GM08714 (cell line): ENCODE measurements around the gene ARFRP1.
A peak's percentile ranks its signal among the peaks of the same experiment; 100 is the strongest.
"Not testable (repeated sequence)": the region's sequence is repeated elsewhere in the genome, so short reads cannot be mapped to it uniquely, and the experiment has no call there.

ENCODE experiments used
- H3K4me3 ChIP-seq: fragments of 200-500 bp; sonication (Bioruptor generic); 2 replicates; pipeline ENCODE4 v1.5.1; 2014; ENCODE audit warnings: mild to moderate bottlenecking, low read length, inconsistent platforms
- ZNF274 ChIP-seq: IDR thresholded peaks from 2 replicates; pipeline ENCODE4 v1.6.1; 2012; ENCODE audit warnings: mild to moderate bottlenecking, low read depth, low read length

The ARFRP1 gene

DNA sequence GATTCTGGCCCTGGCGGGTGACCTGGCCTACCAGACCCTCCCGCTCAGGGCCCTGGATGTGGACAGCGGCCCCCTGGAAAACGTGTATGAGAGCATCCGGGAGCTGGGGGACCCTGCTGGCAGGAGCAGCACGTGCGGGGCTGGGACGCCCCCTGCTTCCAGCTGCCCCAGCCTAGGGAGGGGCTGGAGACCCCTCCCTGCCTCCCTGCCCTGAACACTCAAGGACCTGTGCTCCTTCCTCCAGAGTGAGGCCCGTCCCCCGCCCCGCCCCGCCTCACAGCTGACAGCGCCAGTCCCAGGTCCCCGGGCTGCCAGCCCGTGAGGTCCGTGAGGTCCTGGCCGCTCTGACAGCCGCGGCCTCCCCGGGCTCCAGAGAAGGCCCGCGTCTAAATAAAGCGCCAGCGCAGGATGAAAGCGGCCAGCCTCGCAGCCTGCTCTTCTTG, 30.9 kb upstream of the ARFRP1 start:
- H3K4me3 ChIP-seq, result peak overlapping the region; percentile 49; the same call in 1 of the 2 replicates
- no peak for TF ChIP-seq ZNF274

DNA sequence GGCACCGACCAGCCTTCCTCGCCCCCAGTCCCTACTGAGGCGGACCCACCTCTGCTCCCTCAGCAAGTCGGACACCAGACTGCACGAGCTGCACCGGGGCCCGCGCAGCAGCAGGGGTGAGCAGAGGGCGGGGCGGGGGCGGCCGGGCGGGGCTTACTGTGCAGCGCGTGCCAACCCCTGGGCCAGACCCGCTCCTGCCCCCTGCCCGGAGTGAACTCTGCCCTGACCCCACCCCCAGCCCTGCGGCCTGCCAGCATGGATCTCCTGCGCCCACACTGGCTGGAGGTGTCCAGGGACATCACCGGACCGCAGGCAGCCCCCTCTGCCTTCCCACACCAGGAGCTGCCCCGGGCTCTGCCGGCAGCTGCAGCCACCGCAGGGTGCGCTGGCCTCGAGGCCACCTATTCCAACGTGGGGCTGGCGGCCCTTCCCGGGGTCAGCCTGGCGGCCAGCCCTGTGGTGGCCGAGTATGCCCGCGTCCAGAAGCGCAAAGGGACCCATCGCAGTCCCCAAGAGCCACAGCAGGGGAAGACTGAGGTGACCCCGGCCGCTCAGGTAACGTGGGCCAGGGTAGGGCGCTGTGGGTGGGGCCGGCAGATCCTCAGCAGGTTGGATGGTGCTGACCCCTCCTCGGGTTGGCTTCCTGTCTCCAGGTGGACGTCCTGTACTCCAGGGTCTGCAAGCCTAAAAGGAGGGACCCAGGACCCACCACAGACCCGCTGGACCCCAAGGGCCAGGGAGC, 30.3 kb upstream of the ARFRP1 start:
- TF ChIP-seq ZNF274, result no peak
- H3K4me3 ChIP-seq, result peak overlapping the region; percentile 55; the same call in 1 of the 2 replicates

DNA sequence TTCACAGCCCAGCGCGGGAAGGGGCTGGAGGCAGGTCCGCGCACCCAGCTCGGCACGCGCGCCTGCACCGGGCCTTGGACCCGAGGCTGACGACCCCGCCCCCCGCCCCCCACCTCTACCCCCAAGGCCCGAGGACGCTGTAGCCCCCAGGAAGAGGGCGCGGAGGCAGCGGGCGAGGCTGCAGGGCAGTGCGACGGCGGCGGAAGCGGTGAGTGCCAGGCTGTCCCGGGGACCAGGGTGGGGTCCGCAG, 29.8 kb upstream of the ARFRP1 start:
- no peak for TF ChIP-seq ZNF274
- H3K4me3 ChIP-seq, result peak overlapping the region; percentile 55; the same call in 1 of the 2 replicates

DNA sequence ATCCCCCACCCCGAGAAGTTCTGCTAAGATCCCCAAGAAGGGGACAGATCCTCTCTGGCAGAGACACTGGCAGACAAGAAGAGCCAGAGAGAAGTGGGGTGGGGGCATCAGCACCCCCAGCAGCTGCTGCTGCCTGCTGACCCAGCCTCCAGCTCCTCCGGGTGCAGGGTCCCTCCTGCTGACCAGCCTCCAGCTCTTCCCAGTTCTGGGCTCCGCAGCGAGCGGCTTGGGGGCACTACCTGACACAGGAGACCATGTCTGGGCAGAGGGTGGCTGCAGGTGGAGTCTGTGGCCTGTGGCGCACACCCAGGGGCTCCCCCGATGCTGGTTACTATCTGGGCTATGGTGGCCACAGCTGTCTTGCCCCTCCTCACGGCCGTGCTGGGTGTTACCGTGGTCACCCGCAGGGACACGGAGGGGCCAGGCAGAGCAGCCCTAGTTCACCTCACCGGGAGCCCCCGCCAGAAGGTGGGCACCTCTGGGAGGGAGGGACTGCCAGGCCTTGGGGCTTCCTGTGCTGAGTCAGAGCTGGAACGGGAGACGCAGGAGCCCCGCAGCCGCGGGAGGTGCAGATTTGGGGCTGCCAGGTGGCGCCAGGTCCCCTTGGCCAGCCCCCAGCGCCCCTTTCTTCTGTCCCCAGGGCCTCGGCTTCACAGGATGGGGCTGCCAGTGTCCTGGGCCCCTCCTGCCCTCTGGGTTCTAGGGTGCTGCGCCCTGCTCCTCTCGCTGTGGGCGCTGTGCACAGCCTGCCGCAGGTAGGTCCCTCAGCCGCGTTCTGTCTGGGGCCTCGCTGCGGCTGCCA, 29.3 kb upstream of the ARFRP1 start:
- peak overlapping the region; percentile 55; the same call in 1 of the 2 replicates for H3K4me3 ChIP-seq
- no peak for TF ChIP-seq ZNF274

DNA sequence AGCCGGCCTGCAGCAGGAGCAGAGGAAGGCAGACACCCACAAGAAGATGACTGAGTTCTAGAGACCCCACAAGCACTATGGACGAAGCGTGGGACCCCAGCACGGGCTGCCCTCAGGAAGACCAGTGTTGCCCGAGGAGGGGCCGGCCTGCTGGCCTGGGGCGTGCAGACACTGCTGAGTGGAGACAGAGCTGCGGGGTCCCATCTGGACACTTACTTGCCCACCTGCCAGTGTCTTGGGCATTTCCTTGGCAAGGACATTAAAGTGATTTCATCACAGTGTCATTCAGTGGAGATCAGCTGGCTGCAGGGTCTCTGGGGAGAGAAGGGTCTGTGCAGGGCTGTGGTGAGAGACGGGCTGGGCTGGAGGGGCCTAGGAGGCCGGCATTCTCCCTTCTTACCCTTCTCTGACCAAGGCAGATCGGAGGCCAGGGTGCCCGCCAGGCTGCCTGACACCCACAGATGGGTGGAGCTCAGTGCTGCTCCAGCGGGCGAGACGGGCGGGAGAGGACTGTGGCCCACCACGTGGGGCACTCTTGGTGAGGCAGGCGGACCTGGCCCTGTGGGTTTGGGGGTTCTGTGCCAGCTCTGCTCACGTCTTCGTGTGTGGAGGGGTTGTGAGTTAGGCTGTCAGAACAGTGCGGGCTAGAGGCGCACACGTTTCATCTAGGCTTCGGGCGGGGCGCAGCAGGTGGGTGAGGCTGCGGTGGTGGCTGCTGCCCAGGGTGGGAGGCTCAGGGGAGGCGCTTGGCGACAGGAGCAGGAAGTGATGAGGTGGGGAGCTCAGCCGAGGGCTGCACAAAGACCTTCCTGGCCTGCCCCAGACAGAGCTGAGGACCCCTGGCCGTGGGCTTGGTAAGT, 28.3 kb upstream of the ARFRP1 start, which contains the start of gene LIME1:
TSS of gene LIME1 (plus strand) at position 806 of the 860 bp plus-strand sequence. CDS start 886 bp downstream, outside the sequence.
- peak within 1 kb of the TSS; percentile 55; the same call in 1 of the 2 replicates for H3K4me3 ChIP-seq
- TF ChIP-seq ZNF274, result no peak

DNA sequence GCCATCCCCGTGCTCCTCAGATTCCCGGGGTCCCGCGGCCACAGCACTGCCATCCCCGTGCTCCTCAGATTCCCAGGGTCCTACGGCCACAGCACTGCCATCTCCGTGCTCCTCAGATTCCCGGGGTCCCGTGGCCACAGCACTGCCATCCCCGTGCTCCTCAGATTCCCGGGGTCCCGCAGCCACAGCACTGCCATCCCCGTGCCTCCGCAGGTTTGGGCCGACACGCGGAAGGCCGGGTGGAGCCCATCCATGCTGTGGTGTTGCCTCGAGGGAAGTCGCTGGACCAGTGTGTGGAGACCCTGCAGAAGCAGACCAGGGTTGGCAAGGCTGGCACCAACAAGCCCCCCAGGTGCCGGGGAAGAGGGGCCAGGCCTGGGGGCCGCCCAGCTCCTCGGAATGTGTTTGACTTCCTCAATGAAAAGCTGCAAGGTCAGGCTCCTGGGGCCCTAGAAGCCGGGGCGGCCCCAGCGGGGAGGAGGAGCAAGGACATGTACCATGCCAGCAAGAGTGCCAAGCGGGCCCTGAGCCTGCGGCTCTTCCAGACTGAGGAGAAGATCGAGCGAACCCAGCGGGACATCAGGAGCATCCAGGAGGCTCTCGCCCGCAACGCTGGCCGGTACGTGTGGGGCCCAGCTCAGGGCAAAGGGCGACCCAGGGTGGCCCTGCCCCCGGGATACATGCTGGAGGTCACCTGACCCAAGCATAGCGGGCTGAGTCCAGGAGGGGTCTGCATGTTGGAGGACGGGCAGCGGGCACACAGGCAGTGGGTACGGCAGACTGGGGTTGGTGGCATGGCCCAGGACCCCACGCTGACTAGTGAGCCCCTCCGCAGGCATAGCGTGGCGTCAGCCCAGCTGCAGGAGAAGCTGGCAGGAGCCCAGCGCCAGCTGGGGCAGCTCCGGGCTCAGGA, 27.4 kb upstream of the ARFRP1 start:
- TF ChIP-seq ZNF274, result no peak
- H3K4me3 ChIP-seq, result no peak overlapping the region

DNA sequence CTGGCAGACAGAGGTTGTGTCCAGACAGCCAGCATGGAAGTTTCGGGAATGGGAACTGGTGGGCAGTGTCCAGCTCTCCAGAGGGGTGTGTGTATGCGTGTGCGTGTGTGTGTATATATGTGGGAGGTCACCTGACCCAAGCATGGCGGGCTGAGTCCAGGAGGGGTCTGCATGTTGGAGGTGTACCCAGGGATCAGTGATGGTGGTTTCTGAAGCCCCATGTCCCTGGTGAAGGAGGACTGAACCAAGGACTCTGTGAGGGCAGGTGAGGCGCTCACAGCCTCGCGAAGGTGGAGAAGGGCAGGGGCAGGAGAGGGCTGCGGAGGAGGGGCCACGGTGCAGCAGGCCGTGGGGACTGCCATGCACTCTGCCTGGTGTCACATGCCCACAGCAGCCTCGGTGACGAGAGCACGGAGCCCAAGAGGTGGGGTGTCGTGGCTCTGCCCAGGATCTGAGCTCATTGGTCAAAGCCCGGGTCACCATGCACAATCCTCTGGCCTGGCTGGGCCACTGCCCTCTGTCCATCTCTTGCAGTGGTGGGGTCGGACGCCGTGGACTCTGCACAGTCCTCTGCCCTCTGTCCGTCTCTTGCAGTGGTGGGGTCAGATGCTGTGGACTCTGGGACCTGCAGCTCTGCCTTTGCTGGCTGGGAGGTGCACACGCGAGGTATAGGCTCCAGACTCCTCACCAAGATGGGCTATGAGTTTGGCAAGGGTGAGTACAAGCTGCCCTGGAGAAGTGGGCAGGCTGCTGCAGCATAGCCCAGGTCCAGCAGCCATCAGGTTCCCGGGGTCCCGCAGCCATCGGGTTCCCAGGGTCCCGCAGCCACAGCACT, 26.6 kb upstream of the ARFRP1 start:
- H3K4me3 ChIP-seq, result no peak overlapping the region
- no peak for TF ChIP-seq ZNF274

DNA sequence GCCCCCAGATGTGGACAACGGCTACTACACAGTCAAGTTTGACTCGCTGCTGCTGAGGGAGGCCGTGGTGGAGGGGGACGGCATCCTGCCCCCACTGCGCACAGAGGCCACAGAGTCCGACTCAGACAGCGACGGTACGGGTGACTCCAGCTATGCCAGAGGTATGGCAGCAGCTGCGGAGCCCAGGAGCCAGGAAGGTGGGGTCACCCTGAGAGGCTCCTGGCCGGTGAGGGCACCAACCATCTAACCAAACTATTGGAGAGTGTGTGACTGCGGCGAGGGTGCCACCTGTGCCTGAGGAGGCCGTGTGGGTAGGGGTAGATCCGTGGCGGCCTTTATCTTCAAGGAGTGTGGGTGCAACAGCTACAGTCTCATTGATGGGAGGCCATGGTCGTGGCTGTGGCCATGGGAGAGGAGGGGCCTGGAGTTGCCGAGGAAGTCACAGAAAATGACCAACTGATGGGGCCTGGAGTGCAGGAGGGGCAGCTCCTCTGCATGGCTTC, 25.9 kb upstream of the ARFRP1 start:
- no peak for TF ChIP-seq ZNF274
- H3K4me3 ChIP-seq, result no peak overlapping the region

DNA sequence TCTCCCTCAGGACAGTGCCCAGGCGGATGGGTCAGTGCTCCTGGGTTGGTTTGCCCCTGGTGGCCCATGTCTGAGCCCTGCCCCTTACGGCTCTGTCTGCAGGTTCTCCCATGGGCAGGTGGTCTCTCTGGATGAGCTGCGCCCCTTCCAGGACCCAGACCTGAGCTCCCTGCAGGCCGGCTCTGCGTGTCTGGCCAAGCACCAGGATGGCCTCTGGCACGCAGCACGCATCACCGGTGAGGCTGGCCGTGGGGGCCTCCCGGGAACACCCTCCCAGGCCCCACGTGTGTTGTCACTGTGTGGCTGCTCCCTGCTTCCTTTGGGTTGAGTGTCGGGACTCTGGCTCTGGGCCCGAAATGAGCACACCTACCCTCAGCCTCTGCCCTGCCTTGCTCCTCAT, 25.3 kb upstream of the ARFRP1 start:
- TF ChIP-seq ZNF274, result no peak
- H3K4me3 ChIP-seq, result no peak overlapping the region

DNA sequence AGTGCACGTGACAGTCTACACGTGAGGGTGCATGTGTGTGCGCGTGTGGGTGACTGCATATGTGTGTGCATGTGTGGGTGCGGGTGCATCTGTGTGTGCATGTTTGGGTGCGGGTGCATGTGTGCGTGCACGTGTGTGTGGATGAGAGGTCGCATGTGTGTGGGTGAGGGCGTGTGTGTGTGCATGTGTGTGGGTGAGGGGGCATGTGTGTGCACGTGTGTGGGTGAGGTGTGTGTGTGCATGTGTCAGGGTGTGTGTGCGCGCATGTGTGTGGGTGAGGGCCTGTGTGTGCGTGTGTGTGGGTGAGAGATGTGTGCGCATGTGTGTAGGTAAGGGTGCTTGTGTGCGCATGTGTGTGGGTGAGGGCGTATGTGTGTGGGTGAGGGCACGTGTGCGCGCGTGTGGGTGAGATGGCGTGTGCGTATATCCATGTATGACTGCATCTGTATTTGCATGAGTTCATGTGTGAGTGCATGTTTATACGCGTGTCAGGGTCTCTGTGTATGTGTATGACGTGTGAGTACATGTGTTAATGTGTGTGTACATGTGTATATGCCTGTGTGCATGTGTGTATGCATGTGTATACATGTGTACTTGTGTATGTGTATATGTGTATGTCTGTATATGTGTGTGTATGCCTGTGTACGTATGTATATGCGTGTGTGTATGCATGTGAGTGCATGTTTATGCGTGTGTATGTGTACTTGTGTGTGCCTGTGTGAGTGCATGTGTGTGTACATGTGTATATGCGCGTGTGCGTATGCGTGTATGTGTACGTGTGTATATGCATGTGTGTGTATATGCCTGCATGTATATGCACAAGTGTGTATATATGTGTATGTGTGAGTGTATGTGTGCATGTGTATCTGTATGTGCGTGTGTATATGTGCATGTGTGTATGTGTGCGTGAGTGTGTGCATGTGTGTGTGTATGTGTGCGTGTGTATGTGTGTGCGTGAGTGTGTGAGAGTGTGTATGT, 24.6 kb upstream of the ARFRP1 start:
- no peak for TF ChIP-seq ZNF274
- H3K4me3 ChIP-seq, result no peak overlapping the region

DNA sequence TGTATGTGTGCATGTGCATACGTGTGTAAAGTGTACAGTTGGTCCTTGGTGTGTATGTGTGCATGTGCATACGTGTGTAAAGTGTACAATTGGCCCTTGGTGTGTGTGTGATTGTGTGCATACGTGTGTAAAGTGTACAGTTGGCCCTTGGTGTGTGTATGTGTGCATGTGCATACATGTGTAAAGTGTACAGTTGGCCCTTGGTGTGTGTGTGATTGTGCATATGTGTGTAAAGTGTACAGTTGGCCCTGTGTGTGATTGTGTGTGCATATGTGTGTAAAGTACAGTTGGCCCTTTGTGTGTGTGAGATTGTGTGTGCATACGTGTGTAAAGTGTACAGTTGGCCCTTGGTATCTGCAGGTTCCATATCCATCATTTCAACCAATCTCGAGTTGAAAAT, 23.6 kb upstream of the ARFRP1 start:
- H3K4me3 ChIP-seq, result no peak overlapping the region; the same call in 1 of the 2 replicates
- TF ChIP-seq ZNF274, result no peak

DNA sequence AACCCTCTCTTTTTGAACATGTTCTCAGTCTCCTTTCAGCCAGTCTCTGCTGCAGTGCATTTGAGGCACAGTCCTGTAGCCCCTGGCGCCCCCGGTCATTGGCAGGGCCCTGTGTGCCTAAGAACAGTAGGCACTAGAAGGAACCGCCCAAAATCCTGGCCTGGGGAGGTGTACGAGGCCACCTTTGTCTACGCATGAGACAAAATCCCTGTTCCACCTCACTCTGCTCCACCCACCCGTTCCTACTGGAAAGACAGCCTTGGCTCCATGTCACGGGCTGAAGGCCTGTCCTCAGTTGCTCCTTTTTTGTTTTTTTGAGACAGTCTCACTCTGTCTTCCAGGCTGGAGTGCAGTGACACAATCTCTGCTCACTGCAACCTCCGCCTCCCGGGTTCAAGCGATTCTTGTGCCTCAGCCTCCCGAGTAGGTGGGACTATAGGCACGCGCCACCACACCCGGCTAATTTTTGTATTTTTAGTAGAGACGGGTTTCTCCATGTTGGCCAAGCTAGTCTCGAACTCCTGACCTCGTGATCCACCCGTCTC, 22.5 kb upstream of the ARFRP1 start:
- not testable (repeated sequence) for H3K4me3 ChIP-seq

DNA sequence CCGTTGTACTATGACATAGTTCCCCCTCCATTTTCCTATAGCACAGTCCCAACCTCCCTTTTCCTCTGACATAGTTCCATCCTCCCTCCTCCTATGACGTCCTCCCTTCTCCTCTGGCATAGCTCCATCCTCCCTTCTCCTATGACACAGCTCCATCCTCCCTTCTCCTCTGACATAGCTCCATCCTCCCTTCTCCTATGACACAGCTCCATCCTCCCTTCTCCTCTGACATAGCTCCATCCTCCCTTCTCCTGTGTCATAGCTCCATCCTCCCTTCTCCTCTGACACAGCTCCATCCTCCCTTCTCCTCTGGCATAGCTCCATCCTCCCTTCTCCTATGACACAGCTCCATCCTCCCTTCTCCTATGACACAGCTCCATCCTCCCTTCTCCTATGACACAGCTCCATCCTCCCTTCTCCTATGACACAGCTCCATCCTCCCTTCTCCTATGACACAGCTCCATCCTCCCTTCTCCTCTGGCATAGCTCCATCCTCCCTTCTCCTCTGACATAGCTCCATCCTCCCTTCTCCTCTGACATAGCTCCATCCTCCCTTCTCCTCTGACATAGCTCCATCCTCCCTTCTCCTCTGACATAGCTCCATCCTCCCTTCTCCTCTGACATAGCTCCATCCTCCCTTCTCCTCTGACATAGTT, 15.3 kb upstream of the ARFRP1 start:
- H3K4me3 ChIP-seq, result not testable (repeated sequence)
